Measurements from ENCODE around the gene ISG20.

DNA sequence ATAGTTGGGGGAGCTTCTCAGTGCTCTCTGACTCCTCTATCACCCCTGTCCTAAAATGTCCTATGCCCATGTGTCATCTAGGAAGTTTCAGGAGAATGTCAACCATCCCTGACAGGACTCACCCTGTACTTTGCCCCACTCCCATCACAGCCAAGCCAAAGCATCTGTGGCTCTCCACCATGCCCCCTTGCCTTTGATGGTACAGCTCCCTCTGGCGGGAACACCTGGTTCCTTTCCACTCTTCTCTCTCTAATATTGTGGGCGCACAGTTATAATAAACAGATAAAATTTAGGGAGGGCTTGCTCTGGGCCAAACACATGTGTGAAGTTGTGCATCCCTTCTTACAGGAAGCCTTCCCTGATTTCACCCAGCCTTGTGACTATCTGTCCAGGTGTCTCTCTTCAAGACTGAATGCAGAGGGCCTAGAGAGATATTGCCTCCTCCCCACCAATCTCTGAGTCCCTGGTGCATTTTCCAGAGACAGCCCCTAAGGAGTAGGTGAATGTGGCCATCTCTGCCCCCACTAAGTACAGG is 62.8 kb downstream of the ISG20 start:
- TF ChIP-seq LEF1 (IDR thresholded peaks at IDR 0.05; ENCODE audit: borderline replicate concordance) (no peak), SUZ12 (IDR thresholded peaks at IDR 0.05) (no peak), ZNF384 (IDR thresholded peaks at IDR 0.05) (no peak), SP1 (IDR thresholded peaks at IDR 0.05) (no peak), FOXA1 (IDR thresholded peaks at IDR 0.05) (no peak), NFRKB (IDR thresholded peaks at IDR 0.05) (no peak), BHLHE40 (IDR thresholded peaks at IDR 0.05; ENCODE audit: borderline replicate concordance) (no peak), ARNT (IDR thresholded peaks at IDR 0.05) (no peak), ELF4 (IDR thresholded peaks at IDR 0.05) (no peak), HDGF (IDR thresholded peaks at IDR 0.05; ENCODE audit: borderline replicate concordance) (no peak), CTBP1 (IDR thresholded peaks at IDR 0.05; ENCODE audit: borderline replicate concordance) (no peak), FOXM1 (IDR thresholded peaks at IDR 0.05; ENCODE audit: borderline replicate concordance) (no peak), TARDBP (IDR thresholded peaks at IDR 0.05) (no peak)
- TF ChIP-seq, protein P1, sequence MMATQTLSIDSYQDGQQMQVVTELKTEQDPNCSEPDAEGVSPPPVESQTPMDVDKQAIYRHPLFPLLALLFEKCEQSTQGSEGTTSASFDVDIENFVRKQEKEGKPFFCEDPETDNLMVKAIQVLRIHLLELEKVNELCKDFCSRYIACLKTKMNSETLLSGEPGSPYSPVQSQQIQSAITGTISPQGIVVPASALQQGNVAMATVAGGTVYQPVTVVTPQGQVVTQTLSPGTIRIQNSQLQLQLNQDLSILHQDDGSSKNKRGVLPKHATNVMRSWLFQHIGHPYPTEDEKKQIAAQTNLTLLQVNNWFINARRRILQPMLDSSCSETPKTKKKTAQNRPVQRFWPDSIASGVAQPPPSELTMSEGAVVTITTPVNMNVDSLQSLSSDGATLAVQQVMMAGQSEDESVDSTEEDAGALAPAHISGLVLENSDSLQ (IDR thresholded peaks at IDR 0.05), result no peak
